Colonic mucosa (tissue), 4 donors: Measurements from ENCODE around the gene CHCHD3. TPM values are rescaled to one million over a fixed set of nuclear protein-coding genes. Genes with fewer than 3 reads are reported as not detected.

ENCODE experiments used
- DNase-seq: peaks from one replicate; pipeline ENCODE4 v3.0.0-alpha.2; 2020
- H3K27ac ChIP-seq: fragments of 200-600 bp; one replicate; pipeline ENCODE4 v1.8.0; 2021
- H3K27me3 ChIP-seq: fragments of 200-600 bp; one replicate; pipeline ENCODE4 v1.8.0; 2021
- H3K36me3 ChIP-seq: fragments of 200-600 bp; one replicate; pipeline ENCODE4 v1.8.0; 2021
- H3K4me1 ChIP-seq: fragments of 200-600 bp; one replicate; pipeline ENCODE4 v1.8.0; 2021; ENCODE audit warnings: mild to moderate bottlenecking
- H3K4me3 ChIP-seq: fragments of 200-600 bp; one replicate; pipeline ENCODE4 v1.8.0; 2021
- H3K9ac ChIP-seq, 2 donors: one replicate each; pipeline ENCODE4 v1.7.0; 2013; ENCODE audit warnings: control low read depth in 2 of 2, low read depth in 2 of 2, low read length in 2 of 2
- H3K9me3 ChIP-seq: fragments of 200-600 bp; one replicate; pipeline ENCODE4 v1.8.0; 2021
- CTCF ChIP-seq: fragments of 200-600 bp; IDR thresholded peaks from one replicate; pipeline ENCODE4 v1.8.0; 2022; ENCODE audit warnings: antibody characterized with exemption, mild to moderate bottlenecking
- intact Hi-C: fragments of 100-400 bp; cut with DNase I; formaldehyde crosslinking; loops from one replicate; pipeline ENCODE4 v1.14.1; 2022
- total RNA-seq, 2 donors: library from RNA; stranded (reverse); fragmentation: NEBNext Ultra II Directional in 1 of 2; extraction: Animal tissue kit (Norgen Biotek cat#: 25700) in 1 of 2; gene quantifications; one replicate each; pipeline ENCODE4 v1.2.1, GENCODE V29; 2021
- donor health status: healthy.
- donor health status: DM: no; HTN: no; CAD: no.
- donor health status: DM: no; HTN: no; CAD: no.

CHCHD3 gene
- total RNA-seq, 2 donors from 2014 or later = 81.5 to 112 TPM

GRCh38 chr7:132776048-132776620, 305.8 kb downstream of the CHCHD3 start:
- Histone ChIP-seq H3K36me3 (no peaks in the 10 kb centered on the region), H3K4me3 (no peak overlapping the region), H3K9me3 (no peaks in the 10 kb centered on the region), H3K9ac (no peak overlapping the region), H3K4me1 (no peaks in the 10 kb centered on the region), H3K27ac (no peak overlapping the region), H3K27me3 (no peaks in the 10 kb centered on the region)
- DNase-seq = no peak
- TF ChIP-seq CTCF = no peak
- intact Hi-C loops = no loop called here

GRCh38 chr7:132773527-132773956, 308.3 kb downstream of the CHCHD3 start:
- Histone ChIP-seq H3K27me3 (no peaks in the 10 kb centered on the region), H3K9ac (no peak overlapping the region), H3K9me3 (no peaks in the 10 kb centered on the region), H3K4me3 (no peak overlapping the region), H3K36me3 (no peaks in the 10 kb centered on the region), H3K4me1 (no peaks in the 10 kb centered on the region), H3K27ac (no peak overlapping the region)
- no peak for DNase-seq
- intact Hi-C loops = no loop called here
- no peak for TF ChIP-seq CTCF

DNA sequence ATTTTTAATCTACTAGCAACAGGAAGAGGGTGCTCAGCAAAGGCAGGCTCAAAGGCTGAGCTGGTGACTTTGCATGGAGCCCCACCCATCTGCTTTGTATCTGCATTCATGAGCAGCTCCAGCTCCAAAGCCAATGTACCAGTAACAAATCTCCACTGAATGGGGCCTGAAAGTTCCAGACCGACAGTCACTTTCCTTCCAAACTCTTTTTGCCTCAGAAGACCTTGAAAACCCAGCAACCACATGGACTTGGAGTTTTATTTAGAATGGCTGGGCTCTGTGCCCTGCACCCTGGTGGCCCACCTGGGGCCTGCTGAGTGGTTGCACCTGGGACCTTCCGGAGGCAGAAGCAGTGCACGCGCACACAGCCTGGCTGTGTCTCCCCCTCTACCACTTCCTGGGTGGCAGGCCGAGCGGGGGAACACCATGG, 310.6 kb downstream of the CHCHD3 start:
- H3K9ac ChIP-seq = no peak overlapping the region
- no peaks in the 10 kb centered on the region for H3K9me3 ChIP-seq
- intact Hi-C loops = no loop called here
- no peak overlapping the region for H3K27ac ChIP-seq
- H3K27me3 ChIP-seq = no peaks in the 10 kb centered on the region
- TF ChIP-seq CTCF = no peak
- no peak overlapping the region for H3K4me3 ChIP-seq
- no peaks in the 10 kb centered on the region for H3K36me3 ChIP-seq
- no peak for DNase-seq
- no peaks in the 10 kb centered on the region for H3K4me1 ChIP-seq

- Histone ChIP-seq H3K27me3 (no peaks in the 10 kb centered on the region), H3K4me3 (no peak overlapping the region), H3K9me3 (no peaks in the 10 kb centered on the region), H3K27ac (no peak overlapping the region), H3K9ac (no peak overlapping the region), H3K4me1 (no peaks in the 10 kb centered on the region), H3K36me3 (no peaks in the 10 kb centered on the region)
- no peak for TF ChIP-seq CTCF
- no peak for DNase-seq
- intact Hi-C loops = no loop called here
Measured at GRCh38 chr7:132770055-132770454, 311.8 kb downstream of the CHCHD3 start.

- DNase-seq = no peak
- no peak overlapping the region for H3K9ac ChIP-seq
- intact Hi-C loops = no loop called here
- no peaks in the 10 kb centered on the region for H3K9me3 ChIP-seq
- no peak for TF ChIP-seq CTCF
- H3K36me3 ChIP-seq = no peaks in the 10 kb centered on the region
- no peaks in the 10 kb centered on the region for H3K27me3 ChIP-seq
- no peaks in the 10 kb centered on the region for H3K4me1 ChIP-seq
- no peak overlapping the region for H3K27ac ChIP-seq
- no peak overlapping the region for H3K4me3 ChIP-seq
Measured at GRCh38 chr7:132769280-132769679, 312.6 kb downstream of the CHCHD3 start.
